MM.1S (cell line): Measurements from ENCODE around the gene HSPB6.

Source experiments
- DNase-seq: peaks from one replicate; pipeline ENCODE4 v3.0.0-alpha.2; 2015
- H2AFZ ChIP-seq: fragments of 300-600 bp; sonication (generic); 2 replicates; pipeline ENCODE4 v1.6.0; 2016; ENCODE audit warnings: antibody characterized with exemption, low read length
- H3F3A ChIP-seq: fragments of 300-600 bp; sonication (generic); 2 replicates; pipeline ENCODE4 v1.6.1; 2016; ENCODE audit warnings: mild to moderate bottlenecking, antibody characterized with exemption, low read length, moderate library complexity, mixed read lengths; ENCODE audit not compliant: insufficient read depth
- H3K27ac ChIP-seq: fragments of 300-600 bp; sonication (generic); 2 replicates; pipeline ENCODE4 v1.5.1; 2016; ENCODE audit warnings: mild to moderate bottlenecking, low read length
- H3K27me3 ChIP-seq: fragments of 300-600 bp; sonication (generic); replicated peaks from 2 replicates; pipeline ENCODE4 v1.6.0; 2016; ENCODE audit warnings: low read length; ENCODE audit not compliant: insufficient read depth
- H3K36me3 ChIP-seq: fragments of 300-600 bp; sonication (generic); replicated peaks from 2 replicates; pipeline ENCODE4 v1.6.1; 2016; ENCODE audit warnings: mild to moderate bottlenecking, low read length, mixed read lengths; ENCODE audit not compliant: insufficient read depth
- H3K4me1 ChIP-seq: fragments of 300-600 bp; sonication (generic); 2 replicates; pipeline ENCODE4 v1.6.1; 2016; ENCODE audit warnings: low read length, mixed read lengths
- H3K4me2 ChIP-seq: fragments of 300-600 bp; sonication (generic); 2 replicates; pipeline ENCODE4 v1.6.0; 2016; ENCODE audit warnings: low read depth, low read length
- H3K4me3 ChIP-seq: fragments of 300-600 bp; sonication (generic); 2 replicates; pipeline ENCODE4 v1.5.1; 2016; ENCODE audit warnings: low read length, mixed read lengths
- H3K79me2 ChIP-seq: fragments of 300-600 bp; sonication (generic); 2 replicates; pipeline ENCODE4 v1.6.1; 2016; ENCODE audit warnings: mixed run types, low read length, mixed read lengths
- H3K9ac ChIP-seq: fragments of 300-600 bp; sonication (generic); 2 replicates; pipeline ENCODE4 v1.6.1; 2016; ENCODE audit warnings: low read length, mixed read lengths
- H3K9me2 ChIP-seq: fragments of 300-600 bp; sonication (generic); replicated peaks from 2 replicates; pipeline ENCODE4 v1.6.1; 2016; ENCODE audit warnings: mild to moderate bottlenecking, low read length, mixed read lengths; ENCODE audit not compliant: insufficient read depth
- H3K9me3 ChIP-seq: fragments of 300-600 bp; sonication (generic); replicated peaks from 2 replicates; pipeline ENCODE4 v1.6.1; 2016; ENCODE audit warnings: mild to moderate bottlenecking, low read length, mixed read lengths; ENCODE audit not compliant: insufficient read depth
- H4K20me1 ChIP-seq: fragments of 300-600 bp; sonication (generic); 2 replicates; pipeline ENCODE4 v1.6.1; 2016; ENCODE audit warnings: mild to moderate bottlenecking, low read length, moderate library complexity, mixed read lengths; ENCODE audit not compliant: insufficient read depth
- CTCF ChIP-seq: fragments of 300-600 bp; sonication (generic); IDR thresholded peaks from 2 replicates; pipeline ENCODE4 v1.5.1; 2016; ENCODE audit warnings: antibody characterized with exemption, low read length, mixed read lengths
- EZH2 ChIP-seq: fragments of 300-600 bp; sonication (generic); optimal IDR thresholded peaks from 2 replicates; pipeline ENCODE3; 2017; ENCODE audit warnings: low read depth, mild to moderate bottlenecking, antibody characterized with exemption, low read length, mixed read lengths
- EZH2phosphoT487 ChIP-seq: fragments of 300-600 bp; sonication (generic); IDR thresholded peaks from 2 replicates; pipeline ENCODE4 v1.6.1; 2018; ENCODE audit warnings: antibody characterized with exemption, low read length

The HSPB6 gene

GRCh38 chr19:35729763-35730162 is 27.1 kb downstream of the HSPB6 start:
- peaks cover 12% of the 10 kb centered on the region; the same call in 1 of the 2 replicates for H3K36me3 ChIP-seq
- DNase-seq = no peak
- no peak overlapping the region for H3K27ac ChIP-seq
- H3K9me3 ChIP-seq = no peaks in the 10 kb centered on the region
- no peaks in the 10 kb centered on the region for H4K20me1 ChIP-seq
- H3K9me2 ChIP-seq = no peaks in the 10 kb centered on the region
- no peaks in the 10 kb centered on the region for H3K27me3 ChIP-seq
- H3K4me2 ChIP-seq = no peak overlapping the region
- H3K9ac ChIP-seq = no peak overlapping the region
- no peaks in the 10 kb centered on the region for H3K79me2 ChIP-seq
- TF ChIP-seq CTCF (no peak), EZH2 (no peak), EZH2phosphoT487 (no peak)
- H2AFZ ChIP-seq = no peak overlapping the region
- no peaks in the 10 kb centered on the region for H3K4me1 ChIP-seq
- H3F3A ChIP-seq = no peaks in the 10 kb centered on the region
- no peak overlapping the region for H3K4me3 ChIP-seq

DNA sequence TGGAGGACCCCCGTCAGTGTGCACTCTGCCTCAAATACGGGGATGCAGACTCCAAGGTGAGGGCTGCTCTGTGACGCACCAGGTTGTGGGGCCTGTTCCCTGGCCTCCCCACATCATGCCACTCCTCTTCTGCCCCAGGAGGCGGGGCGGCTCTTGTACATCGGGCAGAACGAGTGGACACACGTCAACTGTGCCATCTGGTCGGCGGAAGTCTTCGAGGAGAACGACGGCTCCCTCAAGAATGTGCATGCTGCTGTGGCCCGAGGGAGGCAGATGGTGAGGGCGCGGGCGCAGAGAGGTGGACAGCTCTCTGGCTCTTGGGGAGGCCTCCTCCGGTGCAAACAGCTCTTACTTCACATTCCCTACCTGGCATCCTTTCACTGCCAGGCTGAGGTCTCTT is 27.8 kb downstream of the HSPB6 start:
- H3K36me3 ChIP-seq = peaks cover 12% of the 10 kb centered on the region; the same call in 1 of the 2 replicates
- no peak for DNase-seq
- no peaks in the 10 kb centered on the region for H3K27me3 ChIP-seq
- H2AFZ ChIP-seq = no peak overlapping the region
- H3K79me2 ChIP-seq = no peaks in the 10 kb centered on the region
- no peaks in the 10 kb centered on the region for H3F3A ChIP-seq
- no peaks in the 10 kb centered on the region for H3K9me3 ChIP-seq
- TF ChIP-seq CTCF = no peak
- no peak for TF ChIP-seq EZH2phosphoT487
- no peak overlapping the region for H3K27ac ChIP-seq
- no peaks in the 10 kb centered on the region for H3K9me2 ChIP-seq
- no peak overlapping the region for H3K4me2 ChIP-seq
- no peaks in the 10 kb centered on the region for H3K4me1 ChIP-seq
- no peak overlapping the region for H3K9ac ChIP-seq
- H4K20me1 ChIP-seq = no peaks in the 10 kb centered on the region
- no peak overlapping the region for H3K4me3 ChIP-seq

DNA sequence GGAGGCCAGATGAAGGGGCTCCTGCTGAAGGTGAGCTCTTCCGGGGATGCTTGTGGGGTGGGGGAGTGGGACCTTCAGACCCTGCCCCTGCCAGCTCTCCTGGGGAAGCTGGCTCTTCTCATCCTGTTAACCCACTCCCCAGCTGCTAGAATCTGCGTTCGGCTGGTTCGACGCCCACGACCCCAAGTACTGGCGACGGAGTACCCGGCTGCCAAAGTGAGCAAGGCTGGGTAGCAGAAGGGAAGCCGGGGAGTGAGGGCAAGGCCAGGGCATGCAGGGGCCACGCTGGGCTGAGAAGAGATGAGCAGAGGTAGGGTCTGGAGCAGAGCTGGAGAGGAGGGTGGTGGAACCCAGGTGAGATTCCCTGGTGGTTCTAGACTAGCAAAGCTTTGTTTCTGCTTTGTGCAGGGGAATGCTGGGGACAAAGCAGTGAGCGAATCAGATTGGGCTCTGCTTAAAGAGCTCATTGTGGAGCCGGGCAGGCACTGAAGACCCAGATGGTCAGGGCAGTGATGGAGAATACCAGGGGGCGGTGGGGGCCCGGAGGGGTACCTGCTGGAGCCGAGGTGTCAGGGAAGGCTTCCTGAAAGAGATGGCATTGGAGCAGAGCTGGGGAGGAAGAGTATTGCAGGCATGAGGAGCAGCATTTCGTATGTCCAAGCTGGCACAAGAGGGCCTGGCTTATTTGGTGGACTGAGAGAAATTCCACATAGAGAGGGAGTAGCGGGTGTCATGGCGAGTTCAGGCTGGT is 28.7 kb downstream of the HSPB6 start:
- Histone ChIP-seq H3K4me1 (no peaks in the 10 kb centered on the region), H3K9ac (no peak overlapping the region), H2AFZ (no peak overlapping the region), H3K27me3 (no peaks in the 10 kb centered on the region), H3K4me3 (no peak overlapping the region), H3K4me2 (no peak overlapping the region), H4K20me1 (no peaks in the 10 kb centered on the region), H3K9me2 (no peaks in the 10 kb centered on the region), H3K36me3 (peaks cover 7% of the 10 kb centered on the region; the same call in 1 of the 2 replicates), H3K9me3 (no peaks in the 10 kb centered on the region), H3K79me2 (no peaks in the 10 kb centered on the region), H3K27ac (no peak overlapping the region), H3F3A (no peaks in the 10 kb centered on the region)
- no peak for TF ChIP-seq EZH2phosphoT487
- no peak for TF ChIP-seq CTCF
- TF ChIP-seq EZH2 = no peak
- no peak for DNase-seq
